Natural killer cell treated with Interleukin-12 subunit alpha and Interleukin-12 subunit beta and Interleukin-15 and Interleukin-18, amount 100 ng/mL, for 72 hours (primary cell): ENCODE results near the gene CYTH2. TPM values are rescaled to one million over a fixed set of nuclear protein-coding genes. Genes with fewer than 3 reads are reported as not detected.

Source experiments
- ATAC-seq, 2 donors: fragments of 150-1000 bp; cut with Tn5 transposase in 1 of 2; sonication (Bioruptor Pico), chemical (Tn5 transposase) in 1 of 2; 2 replicates each; pipeline ENCODE4 v1.10.0; 2021
- DNase-seq: peaks from one replicate; pipeline ENCODE4 v3.0.0; 2022; ENCODE audit warnings: low spot score
- H3K27ac Mint-ChIP-seq, 2 donors: 1 replicate in 1 of 2; 2 replicates in 1 of 2; pipeline ENCODE4 v1.8.0; 2022; ENCODE audit warnings: mixed read lengths in 2 of 2, mild to moderate bottlenecking in 1 of 2, moderate library complexity in 1 of 2
- H3K27me3 Mint-ChIP-seq, 2 donors: 1 replicate in 1 of 2; 2 replicates in 1 of 2; pipeline ENCODE4 v1.8.0; 2022; ENCODE audit warnings: mixed read lengths in 2 of 2
- H3K36me3 Mint-ChIP-seq: one replicate; pipeline ENCODE4 v1.8.0; 2022; ENCODE audit warnings: mixed read lengths
- H3K4me1 Mint-ChIP-seq, 2 donors: 1 replicate in 1 of 2; 2 replicates in 1 of 2; pipeline ENCODE4 v1.8.0; 2022; ENCODE audit warnings: low read depth in 2 of 2, mixed read lengths in 2 of 2, mild to moderate bottlenecking in 1 of 2
- H3K4me3 Mint-ChIP-seq: one replicate; pipeline ENCODE4 v1.8.0; 2022; ENCODE audit warnings: mixed read lengths
- H3K9me3 Mint-ChIP-seq: 2 replicates; pipeline ENCODE4 v1.8.0; 2022; ENCODE audit warnings: mixed read lengths
- total RNA-seq, 2 donors: library from RNA; stranded (reverse); gene quantifications; one replicate each; pipeline ENCODE4 v1.2.3, GENCODE V29; 2022

The CYTH2 gene
- total RNA-seq, 2 donors from 2014 or later = 66.4 to 66.9 TPM

- ATAC-seq (no peak), DNase-seq (no peak)
- Mint-ChIP-seq H3K27me3 (no peaks in the 10 kb centered on the region), H3K9me3 (no peaks in the 10 kb centered on the region), H3K36me3 (peaks cover 7% of the 10 kb centered on the region), H3K4me3 (no peak overlapping the region), H3K4me1 (peaks cover 7 to 10% of the 10 kb centered on the region in 2 donors), H3K27ac (no peak overlapping the region)
These were observed 11.2 kb upstream of the CYTH2 start for GRCh38 chr19:48458016-48458415.

GRCh38 chr19:48461651-48461981 lies 7.6 kb upstream of the CYTH2 start:
- H3K36me3 Mint-ChIP-seq = no peaks in the 10 kb centered on the region
- H3K4me3 Mint-ChIP-seq = no peak overlapping the region
- ATAC-seq = no peak
- H3K9me3 Mint-ChIP-seq = no peaks in the 10 kb centered on the region
- peaks cover 0 to 7% of the 10 kb centered on the region in 2 donors for H3K4me1 Mint-ChIP-seq
- H3K27ac Mint-ChIP-seq = no peak overlapping the region
- no peak for DNase-seq
- H3K27me3 Mint-ChIP-seq = no peaks in the 10 kb centered on the region

- peak in 1 of 2 donors; percentile 11 for ATAC-seq
- no peaks in the 10 kb centered on the region for H3K9me3 Mint-ChIP-seq
- H3K27me3 Mint-ChIP-seq = no peaks in the 10 kb centered on the region
These were observed 7.0 kb upstream of the CYTH2 start for GRCh38 chr19:48461982-48462655.

GRCh38 chr19:48465215-48465614 lies 4.0 kb upstream of the CYTH2 start:
- Mint-ChIP-seq H3K27me3 (no peaks in the 10 kb centered on the region), H3K4me3 (no peak overlapping the region), H3K9me3 (no peaks in the 10 kb centered on the region), H3K4me1 (peaks cover 6 to 15% of the 10 kb centered on the region in 2 donors), H3K36me3 (no peaks in the 10 kb centered on the region), H3K27ac (no peak overlapping the region)
- DNase-seq (no peak), ATAC-seq (no peak)

More at GRCh38 chr19:48461982-48462655, 7.0 kb upstream of the CYTH2 start:
- Mint-ChIP-seq H3K4me3 (no peak overlapping the region), H3K4me1 (peaks cover 0 to 7% of the 10 kb centered on the region in 2 donors), H3K27ac (no peak overlapping the region), H3K36me3 (no peaks in the 10 kb centered on the region)
- DNase-seq = no peak

GRCh38 chr19:48466561-48467325 lies 2.4 kb upstream of the CYTH2 start:
- no peaks in the 10 kb centered on the region for H3K36me3 Mint-ChIP-seq
- no peak overlapping the region for H3K27ac Mint-ChIP-seq
- ATAC-seq (no peak), DNase-seq (no peak)
- no peaks in the 10 kb centered on the region for H3K9me3 Mint-ChIP-seq
- H3K27me3 Mint-ChIP-seq = no peaks in the 10 kb centered on the region
- no peak overlapping the region for H3K4me3 Mint-ChIP-seq
- H3K4me1 Mint-ChIP-seq = peaks cover 11 to 21% of the 10 kb centered on the region in 2 donors

GRCh38 chr19:48468772-48469288 lies 339 bp upstream of the CYTH2 start:
- peak overlapping the region; percentile 85 to 89 for H3K27ac Mint-ChIP-seq
- H3K4me1 Mint-ChIP-seq = peaks cover 11 to 18% of the 10 kb centered on the region in 2 donors
- H3K27me3 Mint-ChIP-seq = no peaks in the 10 kb centered on the region
- peak overlapping the region; percentile 94 for H3K4me3 Mint-ChIP-seq
- ATAC-seq = peak; percentile 95
- no peaks in the 10 kb centered on the region for H3K36me3 Mint-ChIP-seq
- H3K9me3 Mint-ChIP-seq = no peaks in the 10 kb centered on the region
- peak; percentile 100 for DNase-seq

- Mint-ChIP-seq H3K4me1 (peaks cover 17 to 25% of the 10 kb centered on the region in 2 donors), H3K4me3 (peak overlapping the region; percentile 94), H3K27me3 (no peaks in the 10 kb centered on the region)
These were observed 938 bp downstream of the CYTH2 start for GRCh38 chr19:48469934-48470680.

GRCh38 chr19:48470856-48471255 lies 1.7 kb downstream of the CYTH2 start:
- Mint-ChIP-seq H3K9me3 (no peaks in the 10 kb centered on the region), H3K27ac (no peak overlapping the region)

More at GRCh38 chr19:48469934-48470680, 938 bp downstream of the CYTH2 start:
- DNase-seq (no peak), ATAC-seq (no peak)
- Mint-ChIP-seq H3K27ac (peak overlapping the region in 1 of 2 donors; percentile 85), H3K9me3 (no peaks in the 10 kb centered on the region), H3K36me3 (no peaks in the 10 kb centered on the region)

GRCh38 chr19:48471836-48472235 lies 2.7 kb downstream of the CYTH2 start:
- H3K27ac Mint-ChIP-seq = no peak overlapping the region
- no peaks in the 10 kb centered on the region for H3K9me3 Mint-ChIP-seq
- ATAC-seq (no peak), DNase-seq (no peak)
- H3K4me1 Mint-ChIP-seq = peaks cover 17 to 28% of the 10 kb centered on the region in 2 donors
- H3K4me3 Mint-ChIP-seq = no peak overlapping the region
- no peaks in the 10 kb centered on the region for H3K27me3 Mint-ChIP-seq
- no peaks in the 10 kb centered on the region for H3K36me3 Mint-ChIP-seq

More at GRCh38 chr19:48470856-48471255, 1.7 kb downstream of the CYTH2 start:
- Mint-ChIP-seq H3K4me1 (peaks cover 17 to 28% of the 10 kb centered on the region in 2 donors), H3K36me3 (no peaks in the 10 kb centered on the region), H3K4me3 (peak overlapping the region; percentile 35), H3K27me3 (no peaks in the 10 kb centered on the region)
- ATAC-seq (no peak), DNase-seq (no peak)

- DNase-seq = no peak
- Mint-ChIP-seq H3K9me3 (no peaks in the 10 kb centered on the region), H3K4me1 (peaks cover 11 to 23% of the 10 kb centered on the region in 2 donors), H3K4me3 (no peak overlapping the region), H3K36me3 (no peaks in the 10 kb centered on the region), H3K27me3 (no peaks in the 10 kb centered on the region), H3K27ac (no peak overlapping the region)
- no peak for ATAC-seq
These were observed 4.2 kb downstream of the CYTH2 start for GRCh38 chr19:48473161-48473966.

- Mint-ChIP-seq H3K4me1 (peaks cover 11 to 20% of the 10 kb centered on the region in 2 donors), H3K36me3 (no peaks in the 10 kb centered on the region), H3K27ac (no peak overlapping the region), H3K4me3 (peak overlapping the region; percentile 39), H3K27me3 (no peaks in the 10 kb centered on the region), H3K9me3 (no peaks in the 10 kb centered on the region)
- DNase-seq = no peak
- no peak for ATAC-seq
These were observed 5.0 kb downstream of the CYTH2 start for GRCh38 chr19:48474084-48474592.

GRCh38 chr19:48475369-48476068 lies 6.3 kb downstream of the CYTH2 start:
- ATAC-seq (no peak), DNase-seq (no peak)
- H3K9me3 Mint-ChIP-seq = no peaks in the 10 kb centered on the region
- no peak overlapping the region for H3K4me3 Mint-ChIP-seq
- peaks cover 13 to 25% of the 10 kb centered on the region in 2 donors for H3K4me1 Mint-ChIP-seq
- no peaks in the 10 kb centered on the region for H3K27me3 Mint-ChIP-seq
- no peaks in the 10 kb centered on the region for H3K36me3 Mint-ChIP-seq
- H3K27ac Mint-ChIP-seq = peak overlapping the region in 1 of 2 donors; percentile 68
